Stimulated activated CD4-positive, alpha-beta T cell treated with anti-CD3 and anti-CD28 coated beads, Interleukin-2, amount 100 ng/mL, for 24 hours (primary cell): ENCODE results near the gene SYT14.
"Not testable (repeated sequence)": the region's sequence is repeated elsewhere in the genome, so short reads cannot be mapped to it uniquely, and the experiment has no call there.

ENCODE experiments used
- DNase-seq, 2 donors: peaks; one replicate each; pipeline ENCODE4 v3.0.0-alpha.2; 2020

The SYT14 gene

GRCh38 chr1:209945377-209945776, 7.4 kb downstream of the SYT14 start:
- DNase-seq = no peak

GRCh38 chr1:209948155-209948554, 10.1 kb downstream of the SYT14 start:
- no peak for DNase-seq

- DNase-seq = no peak
Observed at GRCh38 chr1:209956116-209956515, 18.1 kb downstream of the SYT14 start.

GRCh38 chr1:209959623-209960022, 21.6 kb downstream of the SYT14 start:
- DNase-seq = no peak

GRCh38 chr1:209960926-209961325, 22.9 kb downstream of the SYT14 start:
- no peak for DNase-seq

GRCh38 chr1:209962388-209962787, 24.4 kb downstream of the SYT14 start:
- no peak for DNase-seq

GRCh38 chr1:209962856-209963255, 24.8 kb downstream of the SYT14 start:
- DNase-seq = no peak

- no peak for DNase-seq
Observed at GRCh38 chr1:209965996-209966395, 28.0 kb downstream of the SYT14 start.

- DNase-seq = not testable (repeated sequence)
Observed at GRCh38 chr1:209978721-209979120, 40.7 kb downstream of the SYT14 start.

GRCh38 chr1:209983953-209984352, 45.9 kb downstream of the SYT14 start:
- no peak for DNase-seq

- no peak for DNase-seq
Observed at GRCh38 chr1:209985002-209985401, 47.0 kb downstream of the SYT14 start.

- DNase-seq = no peak
Observed at GRCh38 chr1:209988706-209989105, 50.7 kb downstream of the SYT14 start.

- DNase-seq = no peak
Observed at GRCh38 chr1:209989525-209989924, 51.5 kb downstream of the SYT14 start.

- no peak for DNase-seq
Observed at GRCh38 chr1:209993061-209993830, 55.2 kb downstream of the SYT14 start.

- no peak for DNase-seq
Observed at GRCh38 chr1:209996348-209996747, 58.3 kb downstream of the SYT14 start.

GRCh38 chr1:209999005-209999404, 61.0 kb downstream of the SYT14 start:
- no peak for DNase-seq

- no peak for DNase-seq
Observed at GRCh38 chr1:210001751-210002150, 63.7 kb downstream of the SYT14 start.

- DNase-seq = no peak
Observed at GRCh38 chr1:210003501-210003900, 65.5 kb downstream of the SYT14 start.

- no peak for DNase-seq
Observed at GRCh38 chr1:210010161-210010560, 72.1 kb downstream of the SYT14 start.

- no peak for DNase-seq
Observed at GRCh38 chr1:210021145-210021860, 83.3 kb downstream of the SYT14 start.

- no peak for DNase-seq
Observed at GRCh38 chr1:210022044-210022443, 84.0 kb downstream of the SYT14 start.

- DNase-seq = no peak
Observed at GRCh38 chr1:210024282-210024681, 86.3 kb downstream of the SYT14 start.

GRCh38 chr1:210024996-210025395, 87.0 kb downstream of the SYT14 start:
- no peak for DNase-seq

GRCh38 chr1:210025870-210026269, 87.9 kb downstream of the SYT14 start:
- DNase-seq = no peak

- no peak for DNase-seq
Observed at GRCh38 chr1:210027994-210028393, 90.0 kb downstream of the SYT14 start.
